ENCODE measurements around the gene RAB10. TPM values are rescaled to one million over a fixed set of nuclear protein-coding genes. Genes with fewer than 3 reads are reported as not detected.

The RAB10 gene
- total RNA-seq, 1 experiment from 2014 or later: 130 TPM

- no peak for TF ChIP-seq CTCF (conservative IDR thresholded peaks at IDR 0.05)
- H3K27ac ChIP-seq (ENCODE audit: insufficient read length, low read depth, low read length): no peak overlapping the region
- Mint-ChIP-seq H3K27ac (peak overlapping the region in 1 of 3 experiments; percentile 56; a peak in 3 of 7 replicates), H3K4me3 (no peak overlapping the region; a peak in 1 of 5 replicates), H3K36me3 (ENCODE audit: insufficient read depth in 1 of 3, low read depth in 3 of 3) (no peaks in the 10 kb centered on the region; a peak in 1 of 7 replicates), H3K4me1 (peaks cover 3 to 11% of the 10 kb centered on the region in 2 experiments), H3K9me3 (no peaks in the 10 kb centered on the region), H3K27me3 (ENCODE audit: low read depth) (no peaks in the 10 kb centered on the region)
- H3K56ac ChIP-seq (ENCODE audit: insufficient read length, low read depth, low read length): no peak overlapping the region
- no peaks in the 10 kb centered on the region for H3K23me2 ChIP-seq (ENCODE audit: insufficient read length, low read depth, low read length, poor library complexity, severe bottlenecking)
- no peaks in the 10 kb centered on the region for H3K27me3 ChIP-seq (ENCODE audit: insufficient read depth, low read length)
- H3K23ac ChIP-seq (ENCODE audit: insufficient read length, low read depth, low read length): no peak overlapping the region
- H4K8ac ChIP-seq (replicated peaks; ENCODE audit: insufficient read length, low read depth, low read length): no peak overlapping the region
- no peak overlapping the region for H2AK5ac ChIP-seq (ENCODE audit: insufficient read length, low read length)
- no CpG with 5 or more reads among the region's 9 CpGs for WGBS (ENCODE audit: extremely low coverage, insufficient read length, low lambda C conversion rate)
- no peaks in the 10 kb centered on the region for H3K79me1 ChIP-seq (ENCODE audit: insufficient read depth, low read depth, low read length, poor library complexity, severe bottlenecking)
- H2BK12ac ChIP-seq (ENCODE audit: insufficient read length, low read depth, low read length): no peak overlapping the region
- no peak overlapping the region for H2AFZ ChIP-seq (ENCODE audit: low read length)
- H3K79me2 ChIP-seq (ENCODE audit: insufficient read depth, low read length): no peaks in the 10 kb centered on the region
- no peak overlapping the region for H4K5ac ChIP-seq (ENCODE audit: insufficient read length, low read depth, low read length)
- DNase-seq: no peak
- H4K91ac ChIP-seq (ENCODE audit: insufficient read length, low read depth, low read length): no peak overlapping the region
- H2BK120ac ChIP-seq (ENCODE audit: low read depth, low read length, poor library complexity, severe bottlenecking): no peak overlapping the region
- H3K4me1 ChIP-seq (ENCODE audit: insufficient read depth, low read length): no peaks in the 10 kb centered on the region
- H3T11ph ChIP-seq (ENCODE audit: low read length): no peak overlapping the region
- H3K4me2 ChIP-seq (ENCODE audit: insufficient read depth, insufficient read length, low read length): no peak overlapping the region
- no peak overlapping the region for H3K4ac ChIP-seq (ENCODE audit: low read depth, low read length)
- no peak overlapping the region for H3K9ac ChIP-seq (ENCODE audit: extremely low read depth, insufficient read length, low read length)
- H2BK5ac ChIP-seq (ENCODE audit: insufficient read length, low read length): no peak overlapping the region
- no peak overlapping the region for H2BK20ac ChIP-seq (ENCODE audit: low read depth, low read length, poor library complexity, severe bottlenecking)
- no peak overlapping the region for H3K14ac ChIP-seq (ENCODE audit: insufficient read depth, low read length)
- H2BK15ac ChIP-seq (ENCODE audit: low read depth, low read length): no peak overlapping the region
- H3K9me3 ChIP-seq (ENCODE audit: control insufficient read depth, low read depth, low read length): no peaks in the 10 kb centered on the region
- no peak overlapping the region for H3K18ac ChIP-seq (ENCODE audit: insufficient read length, low read depth, low read length)
- H4K20me1 ChIP-seq (ENCODE audit: control insufficient read depth, insufficient read depth, insufficient read length): no peaks in the 10 kb centered on the region
Measured at GRCh38 chr2:26002632-26003310, 31.1 kb upstream of the RAB10 start.

All from H9 (cell line).